Esophagus squamous epithelium (tissue), 4 donors: ENCODE measurements around the gene TCF12.

Experiments used
- POLR2A ChIP-seq, 4 donors: fragments of 450-650 bp; IDR thresholded peaks; one replicate each; pipeline ENCODE4 v1.6.1; 2017; ENCODE audit warnings: antibody characterized with exemption in 4 of 4, mild to moderate bottlenecking in 4 of 4, moderate library complexity in 3 of 4
- TF ChIP-seq, protein P1 (sequence below), 6 experiments: fragments of 450-650 bp in 4 of 6; fragments of 200-600 bp in 2 of 6; sonication (generic) in 2 of 6; IDR thresholded peaks; one replicate each; pipeline ENCODE4 v1.5.1; 2016 to 2019; ENCODE audit warnings: antibody characterized with exemption in 6 of 6, mild to moderate bottlenecking in 4 of 6, moderate library complexity in 4 of 6

DNA sequence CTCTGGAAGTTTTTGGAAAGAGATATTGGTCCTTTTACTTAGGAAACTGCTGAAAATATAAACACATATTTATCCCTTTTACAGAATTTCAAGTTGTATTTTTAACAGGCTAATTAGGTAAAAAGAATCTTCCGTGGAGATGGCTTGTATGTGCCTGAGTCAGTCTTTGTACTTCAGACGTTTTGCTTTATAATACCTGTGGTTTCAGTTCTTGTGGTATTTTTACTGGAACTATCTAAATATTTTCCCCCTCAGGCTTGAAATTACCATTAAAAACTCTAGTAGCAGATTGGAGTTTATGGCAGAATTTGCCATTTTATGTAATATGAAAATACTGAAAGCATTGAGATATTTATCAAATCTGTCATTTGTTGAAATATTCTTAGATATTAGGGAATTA, 306.2 kb downstream of the TCF12 start:
- TF ChIP-seq, protein P1, sequence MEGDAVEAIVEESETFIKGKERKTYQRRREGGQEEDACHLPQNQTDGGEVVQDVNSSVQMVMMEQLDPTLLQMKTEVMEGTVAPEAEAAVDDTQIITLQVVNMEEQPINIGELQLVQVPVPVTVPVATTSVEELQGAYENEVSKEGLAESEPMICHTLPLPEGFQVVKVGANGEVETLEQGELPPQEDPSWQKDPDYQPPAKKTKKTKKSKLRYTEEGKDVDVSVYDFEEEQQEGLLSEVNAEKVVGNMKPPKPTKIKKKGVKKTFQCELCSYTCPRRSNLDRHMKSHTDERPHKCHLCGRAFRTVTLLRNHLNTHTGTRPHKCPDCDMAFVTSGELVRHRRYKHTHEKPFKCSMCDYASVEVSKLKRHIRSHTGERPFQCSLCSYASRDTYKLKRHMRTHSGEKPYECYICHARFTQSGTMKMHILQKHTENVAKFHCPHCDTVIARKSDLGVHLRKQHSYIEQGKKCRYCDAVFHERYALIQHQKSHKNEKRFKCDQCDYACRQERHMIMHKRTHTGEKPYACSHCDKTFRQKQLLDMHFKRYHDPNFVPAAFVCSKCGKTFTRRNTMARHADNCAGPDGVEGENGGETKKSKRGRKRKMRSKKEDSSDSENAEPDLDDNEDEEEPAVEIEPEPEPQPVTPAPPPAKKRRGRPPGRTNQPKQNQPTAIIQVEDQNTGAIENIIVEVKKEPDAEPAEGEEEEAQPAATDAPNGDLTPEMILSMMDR (IDR thresholded peaks at IDR 0.05), result no peak
- no peak for TF ChIP-seq POLR2A (IDR thresholded peaks at IDR 0.05)
